ENCODE results near the gene SKIC2. TPM values are rescaled to one million over a fixed set of nuclear protein-coding genes. Genes with fewer than 3 reads are reported as not detected.
"Not testable (repeated sequence)": the region's sequence is repeated elsewhere in the genome, so short reads cannot be mapped to it uniquely, and the experiment has no call there.

The SKIC2 gene
- total and polyA plus RNA-seq, 2 of the 4 experiments (the other 2 are of a cell fraction): 30.6 to 46.0 TPM

DNA sequence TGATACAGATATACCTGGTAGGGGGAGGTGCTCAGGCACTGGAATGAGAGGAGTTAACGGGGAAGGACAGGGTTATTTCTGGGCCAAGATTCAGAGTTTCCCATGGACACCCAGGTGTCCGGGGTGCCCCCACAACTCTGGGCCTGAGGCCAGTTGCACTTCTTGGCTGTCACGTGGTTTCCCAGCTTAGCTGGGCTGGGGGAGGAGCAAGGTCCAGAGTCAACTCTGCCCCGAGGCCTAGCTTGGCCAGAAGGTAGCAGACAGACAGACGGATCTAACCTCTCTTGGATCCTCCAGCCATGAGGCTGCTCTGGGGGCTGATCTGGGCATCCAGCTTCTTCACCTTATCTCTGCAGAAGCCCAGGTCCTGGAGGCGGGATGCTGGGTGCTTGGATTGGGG, 55.6 kb downstream of the SKIC2 start, which contains the start of gene C4B:
C4B (plus strand) TSS at position 249 of the 400 bp plus-strand sequence; CDS start at position 300, 51 bp downstream.
- H2AFZ ChIP-seq (replicated peaks; ENCODE audit: low read length, poor library complexity); BruUV-seq (replicated peaks); H2BK15ac ChIP-seq (ENCODE audit: low read depth, low read length); H3K18ac ChIP-seq (ENCODE audit: low read depth, low read length); H3K27me3 ChIP-seq (ENCODE audit: control insufficient read depth, insufficient read depth, low read length); H3K9me1 ChIP-seq (ENCODE audit: insufficient read depth, low read length); H3K14ac ChIP-seq (replicated peaks; ENCODE audit: low read depth, low read length); H3K9me3 ChIP-seq (ENCODE audit: control insufficient read depth, insufficient read depth, low read length); H3K27ac ChIP-seq (ENCODE audit: insufficient read depth, low read length); H2BK20ac ChIP-seq (ENCODE audit: low read depth, low read length); H2BK120ac ChIP-seq (ENCODE audit: low read depth, low read length); H4K91ac ChIP-seq (ENCODE audit: insufficient read depth, low read depth, low read length); intact Hi-C loops (cut with micrococcal nuclease); H3K79me1 ChIP-seq (ENCODE audit: low read depth in 1 of 2, low read length in 2 of 2); H3K4me1 ChIP-seq (ENCODE audit: control insufficient read depth, insufficient read depth, low read length); dilution Hi-C loops (cut with HindIII; ENCODE audit: low sequenced_read_pairs, unreplicated experiment); H4K20me1 ChIP-seq (ENCODE audit: insufficient read depth, low read length); H2AK5ac ChIP-seq (ENCODE audit: low read depth, low read length); H3K9ac ChIP-seq (ENCODE audit: low read depth, low read length); H4K5ac ChIP-seq (ENCODE audit: low read depth, low read length); H3K36me3 ChIP-seq (ENCODE audit: control insufficient read depth, insufficient read depth, low read length); in situ Hi-C loops (cut with MboI; ENCODE audit: low sequenced_read_pairs); H3K4ac ChIP-seq (ENCODE audit: low read depth, low read length); H2AK9ac ChIP-seq (replicated peaks; ENCODE audit: low read depth, low read length, poor library complexity); H2BK5ac ChIP-seq (ENCODE audit: low read depth, low read length, poor library complexity, severe bottlenecking); H3K23ac ChIP-seq (ENCODE audit: low read depth, low read length); DNase-seq; CTCF ChIA-PET; H4K8ac ChIP-seq (ENCODE audit: low read depth in 2 of 2, low read length in 2 of 2); H3K4me3 ChIP-seq (ENCODE audit: insufficient read depth, low read depth, low read length); H3K56ac ChIP-seq (ENCODE audit: extremely low read depth, insufficient read depth, low read length); H3K4me2 ChIP-seq (ENCODE audit: low read depth, low read length); POLR2A ChIA-PET (ENCODE audit: unreplicated experiment): not testable (repeated sequence)
- ATAC-seq (ENCODE audit: low read depth): peak; percentile 54
- no CpG with 5 or more reads among the region's 6 CpGs for WGBS, 2 experiments (ENCODE audit: extremely low coverage in 2 of 2, insufficient read length in 1 of 2)

Small RNAs within 50 kb of the gene (microRNA-seq; reads per million reads assigned to microRNA genes)
- not detected for gene AL645922.1 (ENCODE audit: insufficient read depth, insufficient read length)
- gene MIR1236 (ENCODE audit: unreplicated experiment): not detected

Small RNAs within 50 kb of the gene (small RNA-seq; reads per million reads assigned to genes)
- 0 reads per million in 5 experiments for gene AL645922.1

Other genes with a start within 250 kb of the SKIC2 start
Only the 30 nearest of the 35 such genes appear.
- gene DDAH2, start 229.9 kb upstream of the SKIC2 start, total RNA-seq (2012; rRNA removed): 40.0 and 40.7 TPM in 2 replicates
- gene DDAH2, start 229.9 kb upstream of the SKIC2 start, polyA plus RNA-seq (2012; rRNA removed): 57.9 and 58.4 TPM in 2 replicates
- gene CLIC1, start 222.6 kb upstream of the SKIC2 start, total RNA-seq (2012; rRNA removed): 992 and 1,185 TPM in 2 replicates
- gene CLIC1, start 222.6 kb upstream of the SKIC2 start, polyA plus RNA-seq (2012; rRNA removed): 692 and 706 TPM in 2 replicates
- 4.7 and 5.6 TPM in 2 replicates for gene MSH5, start 219.2 kb upstream of the SKIC2 start, total RNA-seq (2012; rRNA removed)
- 14.5 and 15.7 TPM in 2 replicates for gene MSH5, start 219.2 kb upstream of the SKIC2 start, polyA plus RNA-seq (2012; rRNA removed)
- gene SAPCD1, start 196.5 kb upstream of the SKIC2 start, total RNA-seq (2012; rRNA removed): not detected in 2 replicates
- 2.2 and 2.3 TPM in 2 replicates for gene SAPCD1, start 196.5 kb upstream of the SKIC2 start, polyA plus RNA-seq (2012; rRNA removed)
- under 0.01 and 0.28 TPM in 2 replicates for gene VWA7, start 181.8 kb upstream of the SKIC2 start, total RNA-seq (2012; rRNA removed)
- 1.0 and 1.4 TPM in 2 replicates for gene VWA7, start 181.8 kb upstream of the SKIC2 start, polyA plus RNA-seq (2012; rRNA removed)
- 32.2 and 41.2 TPM in 2 replicates for gene VARS1, start 163.4 kb upstream of the SKIC2 start, total RNA-seq (2012; rRNA removed)
- 39.6 and 42.0 TPM in 2 replicates for gene VARS1, start 163.4 kb upstream of the SKIC2 start, polyA plus RNA-seq (2012; rRNA removed)
- gene LSM2, start 152.2 kb upstream of the SKIC2 start, total RNA-seq (2012; rRNA removed): 48.0 and 56.3 TPM in 2 replicates
- 55.0 and 61.0 TPM in 2 replicates for gene LSM2, start 152.2 kb upstream of the SKIC2 start, polyA plus RNA-seq (2012; rRNA removed)
- 1.3 and 1.4 TPM in 2 replicates for gene HSPA1L, start 143.9 kb upstream of the SKIC2 start, total RNA-seq (2012; rRNA removed)
- 0.97 and 1.0 TPM in 2 replicates for gene HSPA1L, start 143.9 kb upstream of the SKIC2 start, polyA plus RNA-seq (2012; rRNA removed)
- gene HSPA1A, start 143.6 kb upstream of the SKIC2 start, total RNA-seq (2012; rRNA removed): 94.6 and 102 TPM in 2 replicates
- 93.1 and 95.3 TPM in 2 replicates for gene HSPA1A, start 143.6 kb upstream of the SKIC2 start, polyA plus RNA-seq (2012; rRNA removed)
- 93.6 and 118 TPM in 2 replicates for gene HSPA1B, start 131.4 kb upstream of the SKIC2 start, total RNA-seq (2012; rRNA removed)
- gene HSPA1B, start 131.4 kb upstream of the SKIC2 start, polyA plus RNA-seq (2012; rRNA removed): 59.4 and 61.1 TPM in 2 replicates
- 23.6 and 28.5 TPM in 2 replicates for gene NEU1, start 96.4 kb upstream of the SKIC2 start, total RNA-seq (2012; rRNA removed)
- 36.2 and 37.3 TPM in 2 replicates for gene NEU1, start 96.4 kb upstream of the SKIC2 start, polyA plus RNA-seq (2012; rRNA removed)
- gene SLC44A4, start 80.2 kb upstream of the SKIC2 start, total RNA-seq (2012; rRNA removed): 0.36 TPM in 1 of 2 replicates, not detected in the other
- gene SLC44A4, start 80.2 kb upstream of the SKIC2 start, polyA plus RNA-seq (2012; rRNA removed): 0.14 and 0.19 TPM in 2 replicates
- gene EHMT2, start 61.5 kb upstream of the SKIC2 start, total RNA-seq (2012; rRNA removed): 36.4 and 38.0 TPM in 2 replicates
- gene EHMT2, start 61.5 kb upstream of the SKIC2 start, polyA plus RNA-seq (2012; rRNA removed): 47.7 and 51.2 TPM in 2 replicates
- gene ZBTB12, start 57.1 kb upstream of the SKIC2 start, total RNA-seq (2012; rRNA removed): 2.0 and 2.5 TPM in 2 replicates
- gene ZBTB12, start 57.1 kb upstream of the SKIC2 start, polyA plus RNA-seq (2012; rRNA removed): 8.1 and 8.5 TPM in 2 replicates
- under 0.01 and 0.18 TPM in 2 replicates for gene C2, start 31.5 kb upstream of the SKIC2 start, total RNA-seq (2012; rRNA removed)
- gene C2, start 31.5 kb upstream of the SKIC2 start, polyA plus RNA-seq (2012; rRNA removed): 0.19 and 0.26 TPM in 2 replicates
- gene CFB, start 13.1 kb upstream of the SKIC2 start, total RNA-seq (2012; rRNA removed): 1.4 and 1.8 TPM in 2 replicates
- gene CFB, start 13.1 kb upstream of the SKIC2 start, polyA plus RNA-seq (2012; rRNA removed): 5.8 and 6.1 TPM in 2 replicates
- gene NELFE, start 204 bp upstream of the SKIC2 start, total RNA-seq (2012; rRNA removed): 76.0 and 90.8 TPM in 2 replicates
- 63.6 and 65.4 TPM in 2 replicates for gene NELFE, start 204 bp upstream of the SKIC2 start, polyA plus RNA-seq (2012; rRNA removed)
- gene DXO, start 13.0 kb downstream of the SKIC2 start, total RNA-seq (2012; rRNA removed): 7.8 and 9.3 TPM in 2 replicates
- 21.4 and 22.1 TPM in 2 replicates for gene DXO, start 13.0 kb downstream of the SKIC2 start, polyA plus RNA-seq (2012; rRNA removed)
- 0.83 and 0.90 TPM in 2 replicates for gene C4A, start 22.9 kb downstream of the SKIC2 start, total RNA-seq (2012; rRNA removed)
- 3.6 and 3.8 TPM in 2 replicates for gene C4A, start 22.9 kb downstream of the SKIC2 start, polyA plus RNA-seq (2012; rRNA removed)
- 0.54 and 0.56 TPM in 2 replicates for gene C4B, start 55.6 kb downstream of the SKIC2 start, total RNA-seq (2012; rRNA removed)
- 4.2 and 4.4 TPM in 2 replicates for gene C4B, start 55.6 kb downstream of the SKIC2 start, polyA plus RNA-seq (2012; rRNA removed)
- gene CYP21A2, start 79.2 kb downstream of the SKIC2 start, total RNA-seq (2012; rRNA removed): not detected in 2 replicates
- gene CYP21A2, start 79.2 kb downstream of the SKIC2 start, polyA plus RNA-seq (2012; rRNA removed): 0.03 and 0.10 TPM in 2 replicates
- gene TNXB, start 150.2 kb downstream of the SKIC2 start, total RNA-seq (2012; rRNA removed): under 0.01 TPM in 1 of 2 replicates, not detected in the other
- 0.05 and 0.42 TPM in 2 replicates for gene TNXB, start 150.2 kb downstream of the SKIC2 start, polyA plus RNA-seq (2012; rRNA removed)
- gene ATF6B, start 169.1 kb downstream of the SKIC2 start, total RNA-seq (2012; rRNA removed): 5.3 and 7.9 TPM in 2 replicates
- gene ATF6B, start 169.1 kb downstream of the SKIC2 start, polyA plus RNA-seq (2012; rRNA removed): 62.6 and 69.6 TPM in 2 replicates
- 5.8 and 5.9 TPM in 2 replicates for gene FKBPL, start 171.1 kb downstream of the SKIC2 start, total RNA-seq (2012; rRNA removed)
- gene FKBPL, start 171.1 kb downstream of the SKIC2 start, polyA plus RNA-seq (2012; rRNA removed): 3.4 and 3.6 TPM in 2 replicates
- gene PRRT1, start 192.8 kb downstream of the SKIC2 start, total RNA-seq (2012; rRNA removed): not detected in 2 replicates
- gene PRRT1, start 192.8 kb downstream of the SKIC2 start, polyA plus RNA-seq (2012; rRNA removed): 0.87 and 0.99 TPM in 2 replicates
- 2.2 and 3.2 TPM in 2 replicates for gene PPT2, start 195.0 kb downstream of the SKIC2 start, total RNA-seq (2012; rRNA removed)
- 16.2 and 18.7 TPM in 2 replicates for gene PPT2, start 195.0 kb downstream of the SKIC2 start, polyA plus RNA-seq (2012; rRNA removed)
- gene EGFL8, start 205.4 kb downstream of the SKIC2 start, total RNA-seq (2012; rRNA removed): 0.18 and 0.28 TPM in 2 replicates
- gene EGFL8, start 205.4 kb downstream of the SKIC2 start, polyA plus RNA-seq (2012; rRNA removed): 4.7 and 5.7 TPM in 2 replicates
- 27.2 TPM in 2 replicates for gene AGPAT1, start 216.9 kb downstream of the SKIC2 start, total RNA-seq (2012; rRNA removed)
- gene AGPAT1, start 216.9 kb downstream of the SKIC2 start, polyA plus RNA-seq (2012; rRNA removed): 116 and 126 TPM in 2 replicates
- 18.8 and 28.1 TPM in 2 replicates for gene RNF5, start 219.2 kb downstream of the SKIC2 start, total RNA-seq (2012; rRNA removed)
- gene RNF5, start 219.2 kb downstream of the SKIC2 start, polyA plus RNA-seq (2012; rRNA removed): 34.1 and 41.4 TPM in 2 replicates
- 0.18 and 0.28 TPM in 2 replicates for gene AGER, start 225.1 kb downstream of the SKIC2 start, total RNA-seq (2012; rRNA removed)
- 4.2 and 4.9 TPM in 2 replicates for gene AGER, start 225.1 kb downstream of the SKIC2 start, polyA plus RNA-seq (2012; rRNA removed)